Measurements from ENCODE around the gene ANGEL1.

The ANGEL1 gene, protein sequence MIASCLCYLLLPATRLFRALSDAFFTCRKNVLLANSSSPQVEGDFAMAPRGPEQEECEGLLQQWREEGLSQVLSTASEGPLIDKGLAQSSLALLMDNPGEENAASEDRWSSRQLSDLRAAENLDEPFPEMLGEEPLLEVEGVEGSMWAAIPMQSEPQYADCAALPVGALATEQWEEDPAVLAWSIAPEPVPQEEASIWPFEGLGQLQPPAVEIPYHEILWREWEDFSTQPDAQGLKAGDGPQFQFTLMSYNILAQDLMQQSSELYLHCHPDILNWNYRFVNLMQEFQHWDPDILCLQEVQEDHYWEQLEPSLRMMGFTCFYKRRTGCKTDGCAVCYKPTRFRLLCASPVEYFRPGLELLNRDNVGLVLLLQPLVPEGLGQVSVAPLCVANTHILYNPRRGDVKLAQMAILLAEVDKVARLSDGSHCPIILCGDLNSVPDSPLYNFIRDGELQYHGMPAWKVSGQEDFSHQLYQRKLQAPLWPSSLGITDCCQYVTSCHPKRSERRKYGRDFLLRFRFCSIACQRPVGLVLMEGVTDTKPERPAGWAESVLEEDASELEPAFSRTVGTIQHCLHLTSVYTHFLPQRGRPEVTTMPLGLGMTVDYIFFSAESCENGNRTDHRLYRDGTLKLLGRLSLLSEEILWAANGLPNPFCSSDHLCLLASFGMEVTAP

GRCh38 chr14:76812422-76813383 lies at the start of gene ANGEL1:
Gene ANGEL1 (minus strand): TSS chr14:76812882. CDS start chr14:76812827, 55 bp downstream.
- Histone ChIP-seq H3K27ac (peak within 1 kb of the TSS; percentile 80), H3K27me3 (ENCODE audit: insufficient read depth, low read depth, severe bottlenecking) (no peaks in the 10 kb centered on the region), H3K4me3 (ENCODE audit: low read depth, low read length) (peak within 1 kb of the TSS; percentile 89), H3K9me3 (ENCODE audit: severe bottlenecking) (peaks cover 2% of the 10 kb centered on the region), H3K36me3 (peaks cover 7% of the 10 kb centered on the region)
- DNase-seq = peak; percentile 94
- no peak for TF ChIP-seq CTCF (IDR thresholded peaks at IDR 0.05; ENCODE audit: low read depth, low read length)

DNA sequence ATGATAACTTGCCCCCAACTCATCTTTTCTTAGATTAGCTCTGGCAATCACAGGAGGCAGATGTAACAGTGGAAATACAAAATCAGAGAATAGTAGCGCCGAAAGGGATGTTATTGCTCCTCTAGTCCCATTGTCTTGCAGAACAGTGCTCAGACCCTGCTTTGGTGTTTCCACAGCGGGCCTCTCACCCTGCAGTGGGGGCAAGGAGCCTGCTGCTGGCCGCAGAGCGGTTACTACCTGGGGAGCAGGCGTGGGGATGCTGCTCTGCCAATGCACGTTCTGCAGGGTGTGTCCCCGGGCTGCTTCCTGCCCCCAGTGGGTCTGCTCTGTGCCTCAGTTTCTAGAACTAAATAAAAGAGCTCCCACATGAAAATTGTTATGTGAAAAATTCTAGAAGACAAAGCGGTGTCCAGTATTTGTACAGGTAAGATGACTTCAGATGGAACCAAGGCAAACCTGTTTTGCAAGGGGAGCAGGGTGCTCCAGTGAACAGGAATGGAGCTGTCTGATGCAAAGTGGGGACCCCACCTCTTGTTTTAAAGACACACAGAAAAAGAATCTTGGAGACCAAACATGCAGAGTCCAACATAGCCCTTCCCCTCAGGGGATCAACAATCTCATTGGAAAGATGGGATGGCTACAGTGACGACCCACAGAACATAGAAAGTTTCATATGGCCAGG lies 49.0 kb upstream of the ANGEL1 start:
- DNase-seq = no peak
- no peak overlapping the region for H3K4me3 ChIP-seq (ENCODE audit: low read depth, low read length)
- no peak overlapping the region for H3K27ac ChIP-seq
- H3K9me3 ChIP-seq (ENCODE audit: severe bottlenecking) = no peaks in the 10 kb centered on the region
- TF ChIP-seq CTCF (IDR thresholded peaks at IDR 0.05; ENCODE audit: low read depth, low read length) = no peak
- H3K27me3 ChIP-seq (ENCODE audit: insufficient read depth, low read depth, severe bottlenecking) = no peaks in the 10 kb centered on the region
- H3K36me3 ChIP-seq = no peaks in the 10 kb centered on the region

DNA sequence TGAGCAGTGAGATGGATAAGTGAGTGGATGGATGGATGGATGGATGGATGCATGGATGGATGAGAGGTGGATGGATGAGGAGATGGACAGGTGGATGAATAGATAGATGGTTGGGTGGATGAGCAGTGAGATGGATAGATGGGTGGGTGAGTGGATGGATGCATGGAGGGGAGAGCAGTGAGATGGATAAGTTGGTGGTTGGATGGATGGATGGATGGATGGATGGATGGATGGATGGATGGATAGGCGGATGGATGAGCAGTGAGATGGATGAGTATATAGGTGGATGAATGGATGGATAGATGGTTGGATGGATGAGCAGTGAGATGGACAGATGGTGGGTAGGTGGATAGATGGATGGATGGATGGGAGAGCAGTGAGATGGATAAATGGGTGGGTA lies 44.1 kb upstream of the ANGEL1 start:
- TF ChIP-seq CTCF (IDR thresholded peaks at IDR 0.05; ENCODE audit: low read depth, low read length) = no peak
- Histone ChIP-seq H3K9me3 (ENCODE audit: severe bottlenecking) (no peaks in the 10 kb centered on the region), H3K27ac (no peak overlapping the region), H3K27me3 (ENCODE audit: insufficient read depth, low read depth, severe bottlenecking) (no peaks in the 10 kb centered on the region), H3K4me3 (ENCODE audit: low read depth, low read length) (no peak overlapping the region), H3K36me3 (no peaks in the 10 kb centered on the region)
- no peak for DNase-seq

DNA sequence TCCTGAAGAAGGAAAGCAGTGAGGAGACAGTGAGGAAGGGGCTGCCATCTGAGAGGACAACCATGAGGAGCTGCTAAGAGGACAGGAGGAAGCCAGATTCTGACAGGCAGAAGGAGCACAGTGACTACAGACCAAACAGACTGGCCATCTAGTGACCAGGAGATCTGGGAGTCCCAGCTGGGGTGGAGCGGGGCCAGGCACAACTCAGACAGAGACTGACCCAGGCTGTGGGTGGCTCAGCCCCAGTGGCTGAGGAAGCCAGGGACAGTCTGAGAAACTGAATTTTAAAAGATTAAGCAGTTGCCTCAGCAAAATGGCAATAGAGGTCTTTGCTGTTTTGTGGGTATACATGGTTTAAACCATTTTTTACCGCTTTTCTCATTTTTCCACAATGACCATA lies 42.4 kb upstream of the ANGEL1 start:
- Histone ChIP-seq H3K27me3 (ENCODE audit: insufficient read depth, low read depth, severe bottlenecking) (no peaks in the 10 kb centered on the region), H3K9me3 (ENCODE audit: severe bottlenecking) (no peaks in the 10 kb centered on the region), H3K36me3 (no peaks in the 10 kb centered on the region), H3K27ac (no peak overlapping the region), H3K4me3 (ENCODE audit: low read depth, low read length) (no peak overlapping the region)
- no peak for TF ChIP-seq CTCF (IDR thresholded peaks at IDR 0.05; ENCODE audit: low read depth, low read length)
- DNase-seq = no peak

DNA sequence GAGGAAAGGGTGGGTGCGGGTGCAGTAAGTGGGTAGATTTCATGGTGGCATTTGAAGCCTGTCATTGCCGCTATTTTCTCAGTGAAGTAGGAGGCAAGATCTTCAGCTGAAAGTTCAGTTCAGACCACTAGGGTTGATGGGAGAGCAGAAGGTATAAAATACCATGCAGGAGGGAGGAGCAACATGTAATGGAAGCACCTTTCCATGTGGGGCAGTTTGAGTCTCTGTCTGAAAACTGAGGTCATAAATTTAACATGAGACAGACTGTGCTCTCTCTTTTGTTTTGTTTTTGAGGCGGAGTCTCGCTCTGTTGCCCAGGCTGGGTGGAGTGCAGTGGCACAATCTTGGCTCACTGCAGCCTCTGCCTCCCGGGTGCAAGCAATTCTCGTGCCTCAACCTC lies 36.2 kb upstream of the ANGEL1 start:
- Histone ChIP-seq H3K27ac (no peak overlapping the region), H3K9me3 (ENCODE audit: severe bottlenecking) (no peaks in the 10 kb centered on the region), H3K4me3 (ENCODE audit: low read depth, low read length) (no peak overlapping the region), H3K27me3 (ENCODE audit: insufficient read depth, low read depth, severe bottlenecking) (no peaks in the 10 kb centered on the region), H3K36me3 (no peaks in the 10 kb centered on the region)
- TF ChIP-seq CTCF (IDR thresholded peaks at IDR 0.05; ENCODE audit: low read depth, low read length) = 0 out of 2 replicates have a peak, but pooled peaks have one; percentile 4
- DNase-seq = no peak
